Gastrocnemius medialis (tissue), 4 donors: ENCODE measurements around the gene LHFPL6.

Source experiments
- POLR2A ChIP-seq, 2 donors: fragments of 450-650 bp; IDR thresholded peaks; one replicate each; pipeline ENCODE4 v1.6.1; 2017; ENCODE audit warnings: antibody characterized with exemption in 2 of 2, mild to moderate bottlenecking in 2 of 2, moderate library complexity in 2 of 2
- TF ChIP-seq, protein P1 (sequence below), 5 experiments: fragments of 450-650 bp in 3 of 5; fragments of 200-600 bp in 2 of 5; sonication (generic) in 2 of 5; IDR thresholded peaks in 4 of 5; conservative IDR thresholded peaks in 1 of 5; 1 replicate in 4 of 5; 2 replicates in 1 of 5; pipeline ENCODE4 v1.5.1; 2016 to 2019; ENCODE audit warnings: antibody characterized with exemption in 5 of 5, mild to moderate bottlenecking in 3 of 5, moderate library complexity in 3 of 5

DNA sequence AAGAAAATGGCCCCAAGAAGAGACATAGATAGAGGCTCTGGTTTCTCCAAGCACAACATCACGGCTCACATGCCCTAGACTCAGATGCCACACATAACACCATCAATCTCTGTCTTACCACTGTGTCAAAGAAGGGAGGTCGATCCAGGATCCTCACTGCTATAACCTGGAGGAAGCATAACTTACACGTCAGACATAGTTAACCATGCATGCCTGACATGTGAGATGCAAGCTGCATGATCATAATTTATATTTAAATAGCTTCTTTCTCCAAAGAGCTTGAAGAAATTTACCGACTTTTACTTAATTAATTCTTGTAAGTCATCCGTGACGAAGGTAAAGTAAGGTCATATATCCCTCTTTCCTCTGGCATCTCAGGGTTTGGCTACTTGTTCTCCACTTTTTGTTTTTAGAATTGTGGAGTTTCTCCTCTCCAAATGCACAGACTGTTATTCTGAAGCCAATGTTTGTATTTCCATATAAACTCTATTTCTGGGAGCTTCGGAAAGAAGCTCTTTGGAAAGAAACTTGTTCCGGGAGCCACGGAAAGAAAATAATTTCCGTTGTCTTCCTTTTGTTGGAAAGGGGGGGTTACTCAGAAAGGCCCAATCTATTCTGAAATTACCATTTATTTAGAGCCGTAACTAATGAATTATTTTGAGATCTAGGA, 205.6 kb downstream of the LHFPL6 start:
- TF ChIP-seq, protein P1, sequence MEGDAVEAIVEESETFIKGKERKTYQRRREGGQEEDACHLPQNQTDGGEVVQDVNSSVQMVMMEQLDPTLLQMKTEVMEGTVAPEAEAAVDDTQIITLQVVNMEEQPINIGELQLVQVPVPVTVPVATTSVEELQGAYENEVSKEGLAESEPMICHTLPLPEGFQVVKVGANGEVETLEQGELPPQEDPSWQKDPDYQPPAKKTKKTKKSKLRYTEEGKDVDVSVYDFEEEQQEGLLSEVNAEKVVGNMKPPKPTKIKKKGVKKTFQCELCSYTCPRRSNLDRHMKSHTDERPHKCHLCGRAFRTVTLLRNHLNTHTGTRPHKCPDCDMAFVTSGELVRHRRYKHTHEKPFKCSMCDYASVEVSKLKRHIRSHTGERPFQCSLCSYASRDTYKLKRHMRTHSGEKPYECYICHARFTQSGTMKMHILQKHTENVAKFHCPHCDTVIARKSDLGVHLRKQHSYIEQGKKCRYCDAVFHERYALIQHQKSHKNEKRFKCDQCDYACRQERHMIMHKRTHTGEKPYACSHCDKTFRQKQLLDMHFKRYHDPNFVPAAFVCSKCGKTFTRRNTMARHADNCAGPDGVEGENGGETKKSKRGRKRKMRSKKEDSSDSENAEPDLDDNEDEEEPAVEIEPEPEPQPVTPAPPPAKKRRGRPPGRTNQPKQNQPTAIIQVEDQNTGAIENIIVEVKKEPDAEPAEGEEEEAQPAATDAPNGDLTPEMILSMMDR (IDR thresholded peaks at IDR 0.05 in 4 of 5, conservative IDR thresholded peaks at IDR 0.05 in 1 of 5): no peak
- no peak for TF ChIP-seq POLR2A (IDR thresholded peaks at IDR 0.05)
